Smooth muscle cell (in vitro differentiated cells): Measurements from ENCODE around the gene KAT2B. TPM values are rescaled to one million over a fixed set of nuclear protein-coding genes. Genes with fewer than 3 reads are reported as not detected.

Experiments
- DNase-seq: peaks from one replicate; lab custom pipeline; 2025; ENCODE audit not compliant: unreplicated experiment; lab: John Stamatoyannopoulos, UW
- H2AFZ ChIP-seq: fragments of 200-600 bp; sonication (generic); 2 replicates; pipeline ENCODE4 v1.6.0; 2016; ENCODE audit warnings: antibody characterized with exemption, low read depth, mild to moderate bottlenecking
- H3F3A ChIP-seq: fragments of 200-600 bp; sonication (generic); 2 replicates; pipeline ENCODE4 v1.6.0; 2017; ENCODE audit warnings: antibody characterized with exemption, low read depth
- H3K27ac ChIP-seq: fragments of 200-600 bp; sonication (generic); 2 replicates; pipeline ENCODE4 v1.5.1; 2016; ENCODE audit warnings: low read depth, mild to moderate bottlenecking
- H3K27me3 ChIP-seq: fragments of 200-600 bp; sonication (generic); 2 replicates; pipeline ENCODE4 v1.6.1; 2016; ENCODE audit warnings: low read depth, mild to moderate bottlenecking
- H3K36me3 ChIP-seq: fragments of 200-600 bp; sonication (generic); 2 replicates; pipeline ENCODE4 v1.5.1; 2016; ENCODE audit warnings: low read depth
- H3K4me1 ChIP-seq: fragments of 200-600 bp; sonication (generic); 2 replicates; pipeline ENCODE4 v1.5.1; 2016; ENCODE audit warnings: low read depth
- H3K4me2 ChIP-seq: fragments of 200-600 bp; sonication (generic); 2 replicates; pipeline ENCODE4 v1.6.0; 2016; ENCODE audit warnings: mild to moderate bottlenecking
- H3K4me3 ChIP-seq: fragments of 200-600 bp; sonication (generic); 2 replicates; pipeline ENCODE4 v1.5.1; 2016; ENCODE audit warnings: mild to moderate bottlenecking
- H3K79me2 ChIP-seq: fragments of 200-600 bp; sonication (generic); 2 replicates; pipeline ENCODE4 v1.6.0; 2016; ENCODE audit warnings: low read depth, mild to moderate bottlenecking
- H3K9ac ChIP-seq: fragments of 200-600 bp; sonication (generic); 2 replicates; pipeline ENCODE4 v1.6.0; 2016; ENCODE audit warnings: low read depth
- H3K9me3 ChIP-seq: fragments of 200-600 bp; sonication (generic); replicated peaks from 2 replicates; pipeline ENCODE4 v1.5.1; 2016; ENCODE audit warnings: low read depth
- H4K20me1 ChIP-seq: fragments of 200-600 bp; sonication (generic); 2 replicates; pipeline ENCODE4 v1.6.0; 2016; ENCODE audit warnings: low read depth
- WGBS: methylation state at CpG from one replicate; pipeline ENCODE4 v1.1.7; 2016; ENCODE audit warnings: low lambda C conversion rate; 5-methylcytosine and 5-hydroxymethylcytosine counted together
- polyA plus RNA-seq: library from polyadenylated mRNA; unstranded; fragments of >200 nt; fragmentation: Nextera tagmentation; extraction: Ambion mirVana; gene quantifications from 2 replicates; pipeline ENCODE4 v1.2.1, GENCODE V29; 2016
- total RNA-seq: library from RNA; depleted of rRNA; stranded (reverse); fragments of >200 nt; gene quantifications from 2 replicates; pipeline ENCODE4 v1.2.3, GENCODE V29; 2014
- TF ChIP-seq, protein P1 (sequence below): fragments of 200-600 bp; sonication (generic); IDR thresholded peaks from 2 replicates; pipeline ENCODE4 v1.5.1; 2017; ENCODE audit warnings: borderline replicate concordance, mild to moderate bottlenecking, antibody characterized with exemption; ENCODE audit not compliant: insufficient read depth, poor library complexity, severe bottlenecking

The KAT2B gene
- total and polyA plus RNA-seq, 2 experiments from 2014 or later: 1.1 to 6.5 TPM

DNA sequence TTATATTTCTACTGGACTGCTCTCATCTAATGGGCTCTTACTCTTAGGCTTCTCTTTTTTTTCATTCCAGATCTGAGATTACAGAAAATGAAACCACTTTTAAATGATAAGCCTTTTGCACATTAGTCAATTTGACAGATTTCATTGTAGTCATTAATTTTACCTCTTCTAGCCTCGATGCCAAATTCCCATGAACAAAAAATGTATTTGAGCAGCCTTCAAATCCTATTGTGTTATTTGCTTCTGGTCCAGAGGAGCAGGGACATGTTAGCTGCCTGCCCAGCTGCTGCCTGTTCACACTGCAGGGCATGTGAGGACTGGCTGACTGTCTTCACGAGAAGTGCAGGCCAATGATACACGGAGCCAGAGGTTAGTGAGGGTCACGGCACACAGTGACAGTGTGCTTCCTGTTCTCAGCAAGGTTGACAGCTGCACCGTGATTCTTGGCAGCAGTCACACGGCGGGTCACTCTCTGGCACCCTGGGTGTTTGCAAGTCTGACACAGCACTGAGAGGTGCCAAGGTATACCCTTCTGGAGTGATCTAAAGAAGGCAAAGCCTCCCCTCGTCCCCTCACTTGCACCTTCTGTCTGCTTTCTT is 40.8 kb downstream of the KAT2B start:
- no peak overlapping the region for H2AFZ ChIP-seq
- H4K20me1 ChIP-seq: no peaks in the 10 kb centered on the region
- TF ChIP-seq, protein P1, sequence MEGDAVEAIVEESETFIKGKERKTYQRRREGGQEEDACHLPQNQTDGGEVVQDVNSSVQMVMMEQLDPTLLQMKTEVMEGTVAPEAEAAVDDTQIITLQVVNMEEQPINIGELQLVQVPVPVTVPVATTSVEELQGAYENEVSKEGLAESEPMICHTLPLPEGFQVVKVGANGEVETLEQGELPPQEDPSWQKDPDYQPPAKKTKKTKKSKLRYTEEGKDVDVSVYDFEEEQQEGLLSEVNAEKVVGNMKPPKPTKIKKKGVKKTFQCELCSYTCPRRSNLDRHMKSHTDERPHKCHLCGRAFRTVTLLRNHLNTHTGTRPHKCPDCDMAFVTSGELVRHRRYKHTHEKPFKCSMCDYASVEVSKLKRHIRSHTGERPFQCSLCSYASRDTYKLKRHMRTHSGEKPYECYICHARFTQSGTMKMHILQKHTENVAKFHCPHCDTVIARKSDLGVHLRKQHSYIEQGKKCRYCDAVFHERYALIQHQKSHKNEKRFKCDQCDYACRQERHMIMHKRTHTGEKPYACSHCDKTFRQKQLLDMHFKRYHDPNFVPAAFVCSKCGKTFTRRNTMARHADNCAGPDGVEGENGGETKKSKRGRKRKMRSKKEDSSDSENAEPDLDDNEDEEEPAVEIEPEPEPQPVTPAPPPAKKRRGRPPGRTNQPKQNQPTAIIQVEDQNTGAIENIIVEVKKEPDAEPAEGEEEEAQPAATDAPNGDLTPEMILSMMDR: no peak
- H3K4me2 ChIP-seq: no peak overlapping the region
- H3K36me3 ChIP-seq: no peaks in the 10 kb centered on the region
- no peak overlapping the region for H3K4me3 ChIP-seq
- no peaks in the 10 kb centered on the region for H3K27me3 ChIP-seq
- no peaks in the 10 kb centered on the region for H3K9me3 ChIP-seq
- no peaks in the 10 kb centered on the region for H3K79me2 ChIP-seq
- no peak overlapping the region for H3K9ac ChIP-seq
- WGBS: 76% methylated on average over 8 of the region's 8 CpGs
- no peaks in the 10 kb centered on the region for H3F3A ChIP-seq
- no peak overlapping the region for H3K27ac ChIP-seq
- peaks cover 24% of the 10 kb centered on the region for H3K4me1 ChIP-seq
- DNase-seq: no peak

DNA sequence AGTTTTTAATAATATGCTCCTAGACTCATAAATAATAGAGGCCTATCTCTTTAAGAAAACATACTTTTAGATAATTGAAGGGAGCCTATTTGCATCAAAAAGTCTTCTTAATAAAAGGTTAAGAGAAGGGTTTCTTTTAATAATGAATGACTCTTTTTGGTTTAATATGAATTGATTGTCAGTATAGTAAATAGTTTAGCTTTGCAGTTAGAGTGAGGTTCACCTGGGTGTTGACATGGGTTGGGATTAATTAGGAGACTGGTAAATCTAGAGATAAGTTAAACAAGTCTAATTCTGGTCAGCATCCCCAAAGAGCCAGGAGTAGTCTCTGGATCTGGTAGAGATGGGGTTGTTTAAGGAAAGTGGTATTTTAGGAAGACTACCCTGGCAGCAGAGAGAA is 43.0 kb downstream of the KAT2B start:
- Histone ChIP-seq H3K4me1 (peaks cover 10% of the 10 kb centered on the region), H3K9me3 (no peaks in the 10 kb centered on the region), H3K36me3 (no peaks in the 10 kb centered on the region), H3K4me3 (no peak overlapping the region), H3K27me3 (no peaks in the 10 kb centered on the region), H3K79me2 (no peaks in the 10 kb centered on the region), H3K9ac (no peak overlapping the region), H3F3A (no peaks in the 10 kb centered on the region), H3K27ac (no peak overlapping the region), H3K4me2 (no peak overlapping the region), H2AFZ (no peak overlapping the region), H4K20me1 (no peaks in the 10 kb centered on the region)
- TF ChIP-seq, protein P1: no peak
- DNase-seq: no peak

DNA sequence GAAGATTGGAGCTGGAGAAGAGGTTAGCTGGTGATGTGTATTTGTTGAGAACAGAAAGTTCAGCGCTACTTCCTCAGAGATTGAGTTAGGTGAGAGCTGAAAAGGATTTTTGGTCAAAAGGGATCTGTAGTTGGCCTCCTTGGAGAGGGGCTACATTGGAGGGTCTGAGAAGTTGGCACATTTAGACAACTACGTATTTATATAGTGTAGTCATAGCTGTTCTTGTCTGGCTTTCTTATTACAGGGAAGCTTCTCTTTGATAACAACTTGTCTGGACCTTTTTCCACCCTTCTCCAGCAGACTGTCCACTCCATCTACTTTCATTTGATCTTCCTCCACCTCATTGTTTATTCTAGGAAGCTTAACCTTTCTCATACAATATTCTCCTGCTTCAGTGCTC is 43.7 kb downstream of the KAT2B start:
- H3K4me3 ChIP-seq: no peak overlapping the region
- WGBS: 89% methylated on average over 2 of the region's 2 CpGs
- H3K4me1 ChIP-seq: peaks cover 10% of the 10 kb centered on the region
- TF ChIP-seq, protein P1: no peak
- H3K9ac ChIP-seq: no peak overlapping the region
- no peaks in the 10 kb centered on the region for H3F3A ChIP-seq
- no peak overlapping the region for H3K27ac ChIP-seq
- H3K9me3 ChIP-seq: no peaks in the 10 kb centered on the region
- no peak overlapping the region for H2AFZ ChIP-seq
- H3K27me3 ChIP-seq: no peaks in the 10 kb centered on the region
- no peaks in the 10 kb centered on the region for H4K20me1 ChIP-seq
- no peaks in the 10 kb centered on the region for H3K36me3 ChIP-seq
- H3K79me2 ChIP-seq: no peaks in the 10 kb centered on the region
- no peak for DNase-seq
- H3K4me2 ChIP-seq: no peak overlapping the region

DNA sequence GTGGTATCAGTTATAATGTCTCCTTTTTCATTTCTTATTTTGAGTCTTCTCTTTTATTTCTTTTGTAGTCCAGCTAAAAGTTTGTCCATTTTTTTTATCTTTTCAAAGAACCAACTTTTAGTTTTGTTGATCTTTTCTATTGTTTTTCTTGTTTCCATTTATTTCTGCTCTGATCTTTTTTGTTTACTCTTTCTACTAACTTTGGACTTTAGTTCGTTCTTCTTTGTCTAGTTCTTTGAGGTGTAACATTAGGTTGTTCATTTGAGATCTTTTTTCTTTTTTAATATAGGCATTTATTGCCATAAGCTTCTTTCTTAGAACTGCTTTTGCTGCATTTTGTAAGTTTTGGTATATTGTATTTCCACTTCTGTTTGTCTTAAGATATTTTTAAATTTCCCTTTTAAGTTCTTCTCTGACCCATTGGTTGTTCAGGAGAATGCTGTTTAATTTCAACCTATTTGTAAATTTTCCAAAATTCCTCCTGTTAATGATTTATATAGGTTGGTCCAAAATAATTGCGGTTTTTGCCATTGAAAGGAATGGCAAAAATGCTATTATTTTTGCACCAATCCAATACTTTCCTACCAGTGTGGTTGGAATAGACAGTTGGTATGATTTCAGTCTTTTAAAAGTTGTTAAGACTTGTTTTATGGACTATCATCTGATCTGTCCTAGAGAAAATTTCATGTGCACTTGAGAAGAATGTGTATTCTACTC is 51.2 kb downstream of the KAT2B start:
- Histone ChIP-seq H3K4me3 (no peak overlapping the region), H3K79me2 (no peaks in the 10 kb centered on the region), H3K4me1 (no peaks in the 10 kb centered on the region), H2AFZ (no peak overlapping the region), H3K36me3 (no peaks in the 10 kb centered on the region), H3K27ac (no peak overlapping the region), H3K4me2 (no peak overlapping the region), H3F3A (no peaks in the 10 kb centered on the region), H3K9ac (no peak overlapping the region), H3K9me3 (no peaks in the 10 kb centered on the region), H3K27me3 (no peaks in the 10 kb centered on the region), H4K20me1 (no peaks in the 10 kb centered on the region)
- TF ChIP-seq, protein P1: no peak
- WGBS: 87% methylated on average over 2 of the region's 2 CpGs
- no peak for DNase-seq
